Stimulated activated CD4-positive, alpha-beta T cell treated with anti-CD3 and anti-CD28 coated beads, TNF-alpha, amount 100 ng/mL, for 1 hour (primary cell): ENCODE results near the gene ARMCX2.
"Not testable (repeated sequence)": the region's sequence is repeated elsewhere in the genome, so short reads cannot be mapped to it uniquely, and the experiment has no call there.

Experiments
- DNase-seq, 3 donors: peaks; one replicate each; pipeline ENCODE4 v3.0.0-alpha.2; 2020; ENCODE audit warnings: low read depth in 3 of 3, low spot score in 1 of 3

ARMCX2 gene

DNA sequence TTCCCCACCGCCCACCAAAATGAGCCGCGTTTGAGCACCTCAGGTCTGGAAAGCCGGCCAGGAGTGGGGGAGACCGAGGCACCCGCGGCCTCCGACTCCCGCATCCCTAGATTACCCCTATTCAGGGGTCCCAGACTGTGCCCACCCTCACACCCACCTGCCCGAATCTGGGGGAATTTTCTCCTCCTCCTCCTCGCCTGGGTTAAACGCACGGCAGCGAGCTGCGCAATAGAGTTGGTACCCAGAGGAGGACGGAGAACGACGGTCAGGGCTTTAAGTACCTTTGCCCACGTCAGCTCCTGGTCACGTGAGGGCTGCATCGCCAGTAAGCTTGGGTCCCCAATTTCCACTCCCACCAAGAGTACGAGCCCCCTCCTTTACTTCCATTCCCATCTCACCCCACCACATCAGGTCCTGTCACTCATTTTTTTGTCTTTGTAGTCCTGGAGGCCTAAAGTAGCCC, at the start of gene ARMCX2:
TSS of gene ARMCX2 (minus strand) at position 250 of the 463 bp plus-strand sequence. CDS start 2,262 bp downstream, outside the sequence.
- DNase-seq: no peak

DNA sequence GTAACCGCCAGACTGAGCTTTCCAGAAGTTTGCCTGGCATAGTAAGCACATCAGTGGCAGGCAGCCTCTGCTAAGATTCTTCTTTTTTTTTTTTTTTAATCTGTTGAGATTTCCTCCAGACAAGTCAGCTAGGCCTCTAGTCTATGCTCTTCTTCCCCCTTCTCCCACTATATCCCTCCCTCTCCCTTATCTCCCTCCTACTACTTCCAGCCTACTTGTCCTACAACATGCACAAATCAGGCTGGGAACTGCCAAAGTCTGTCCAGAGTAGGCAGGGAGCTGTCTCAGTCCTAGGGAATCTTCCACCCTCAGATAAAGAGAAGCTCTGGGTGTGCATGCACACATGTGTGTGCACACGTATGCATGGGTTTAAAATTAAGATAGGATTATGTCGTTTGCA, 49.7 kb upstream of the ARMCX2 start:
- DNase-seq: no peak

DNA sequence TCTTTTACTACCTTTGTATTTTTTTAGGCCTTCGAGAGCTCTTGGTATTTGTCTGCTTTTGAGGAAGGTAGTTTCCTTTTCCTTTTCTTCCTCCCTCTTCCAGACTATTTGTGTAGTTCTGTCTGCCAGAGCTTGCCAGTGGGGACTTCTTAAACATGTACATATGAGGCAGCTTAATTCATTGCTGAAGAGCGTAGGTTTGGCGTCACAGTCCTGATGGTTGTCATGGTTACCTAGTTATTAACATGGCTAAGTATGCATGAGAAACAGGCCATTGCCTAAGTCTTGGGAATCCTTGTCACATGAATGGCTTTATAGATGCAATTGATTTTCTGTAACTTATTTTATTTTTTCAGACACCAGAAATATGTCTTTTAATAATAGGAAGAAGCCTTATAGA, 48.5 kb upstream of the ARMCX2 start:
- DNase-seq: no peak

DNA sequence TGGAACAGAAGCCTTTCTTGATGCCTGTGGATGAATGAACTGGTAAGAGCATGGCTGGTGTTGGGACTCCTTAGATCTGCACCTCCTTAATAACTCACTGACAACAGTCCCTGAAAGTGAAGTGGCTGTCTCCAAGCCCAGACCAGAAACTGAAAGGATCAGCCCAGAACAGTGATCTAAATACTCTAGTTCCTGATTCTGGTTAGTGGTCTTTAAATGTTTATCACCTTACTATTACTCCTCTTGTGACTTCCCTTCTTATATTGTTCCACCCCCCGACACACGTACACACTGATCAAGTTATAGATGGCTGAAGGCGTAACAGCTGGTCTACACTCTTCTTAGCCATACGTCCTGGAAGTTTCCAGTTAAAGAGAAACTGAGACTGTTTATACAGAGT, 33.8 kb upstream of the ARMCX2 start:
- DNase-seq: no peak

DNA sequence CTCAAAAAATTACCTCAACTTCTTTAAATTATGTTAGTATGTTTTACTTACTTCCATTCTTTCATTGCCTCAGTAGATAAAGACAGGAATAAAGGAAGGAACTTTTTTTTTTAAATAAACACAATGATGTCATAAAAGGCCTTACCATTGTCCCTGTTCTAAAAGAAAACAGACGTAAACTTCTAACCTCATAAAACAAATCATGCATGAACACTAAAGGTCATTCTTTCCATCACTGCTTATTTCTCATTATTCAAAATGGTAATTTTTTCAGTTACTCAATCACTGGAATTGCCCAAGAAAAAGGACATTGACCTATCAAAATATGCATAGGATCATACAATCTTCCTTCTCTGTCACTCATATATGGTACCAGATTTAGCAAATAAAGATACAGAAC, 32.2 kb upstream of the ARMCX2 start:
- DNase-seq: no peak

DNA sequence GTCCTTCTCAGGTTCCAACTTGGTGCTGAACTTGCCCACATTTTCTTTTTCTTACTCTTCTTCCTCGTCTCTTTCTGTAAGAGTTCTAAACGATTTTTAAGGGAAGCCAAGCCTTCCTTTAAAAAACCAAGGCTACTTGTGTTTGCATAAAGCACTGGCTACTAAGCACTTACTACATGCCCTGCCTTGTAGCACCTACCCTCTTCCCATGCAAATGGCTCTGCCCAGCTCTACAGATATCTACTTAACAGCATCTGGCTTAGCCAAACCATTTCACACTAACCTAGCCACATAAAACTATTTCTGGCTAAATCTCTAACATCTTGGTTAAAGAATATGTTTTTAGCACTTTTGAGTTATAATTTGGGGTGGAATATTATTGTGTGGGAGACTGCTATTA, 26.9 kb upstream of the ARMCX2 start:
- no peak for DNase-seq

DNA sequence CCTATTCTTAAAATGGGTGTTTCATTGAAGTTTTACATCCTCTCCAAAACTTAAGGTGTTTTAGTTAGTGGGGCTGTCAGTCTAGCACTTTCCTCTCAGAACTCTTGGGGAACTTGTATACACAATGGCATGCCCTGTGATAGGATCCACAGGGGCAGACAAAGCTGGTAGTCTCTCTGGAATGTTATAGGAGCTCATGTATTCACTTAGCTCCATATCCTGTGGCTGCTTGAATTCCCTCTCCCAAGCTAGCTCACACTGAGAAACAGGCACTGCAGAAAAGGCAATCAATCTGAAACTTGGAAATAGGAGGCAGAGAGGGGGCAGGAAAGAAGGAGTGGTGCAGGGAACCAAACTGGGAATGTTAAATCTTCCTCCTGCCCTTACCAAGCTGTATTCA, 26.3 kb upstream of the ARMCX2 start:
- DNase-seq: no peak

DNA sequence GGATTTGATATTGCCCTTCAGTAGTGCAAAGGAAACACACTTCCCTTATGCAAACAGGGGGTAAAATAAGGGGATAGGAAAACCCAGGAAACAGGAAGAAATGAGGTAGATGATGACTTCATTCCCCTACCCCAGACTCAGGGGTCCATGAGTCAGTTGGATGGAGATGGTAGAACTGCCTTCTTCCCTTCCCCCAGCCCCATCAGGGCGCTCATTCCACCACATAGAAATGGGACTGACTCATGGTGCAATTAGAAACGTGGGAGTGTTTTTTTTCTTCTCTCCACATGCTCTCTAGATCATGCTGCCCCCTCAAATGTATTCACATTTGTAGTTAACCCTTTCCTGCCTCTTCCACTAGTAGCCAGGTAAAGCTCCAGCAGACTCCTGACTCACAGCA, 23.1 kb upstream of the ARMCX2 start:
- no peak for DNase-seq

DNA sequence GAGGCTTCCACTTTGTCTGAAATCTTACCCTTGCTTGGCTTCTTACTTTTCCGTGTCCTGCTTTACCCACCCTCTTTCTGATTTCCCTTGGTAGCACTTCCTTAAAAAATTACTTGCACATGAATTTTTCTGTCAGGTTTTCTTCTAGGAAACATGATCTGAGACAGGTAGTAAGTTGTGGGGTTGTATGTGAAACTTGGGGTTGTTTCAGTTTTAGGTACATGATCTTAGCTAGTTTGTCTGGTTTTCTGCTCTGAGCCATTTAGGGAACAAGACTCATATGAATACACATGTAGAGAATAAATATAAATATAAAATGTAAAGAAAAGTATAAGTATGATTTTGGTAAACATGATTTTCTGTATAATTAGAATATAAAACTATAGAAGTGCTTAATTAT, 17.4 kb upstream of the ARMCX2 start:
- no peak for DNase-seq

DNA sequence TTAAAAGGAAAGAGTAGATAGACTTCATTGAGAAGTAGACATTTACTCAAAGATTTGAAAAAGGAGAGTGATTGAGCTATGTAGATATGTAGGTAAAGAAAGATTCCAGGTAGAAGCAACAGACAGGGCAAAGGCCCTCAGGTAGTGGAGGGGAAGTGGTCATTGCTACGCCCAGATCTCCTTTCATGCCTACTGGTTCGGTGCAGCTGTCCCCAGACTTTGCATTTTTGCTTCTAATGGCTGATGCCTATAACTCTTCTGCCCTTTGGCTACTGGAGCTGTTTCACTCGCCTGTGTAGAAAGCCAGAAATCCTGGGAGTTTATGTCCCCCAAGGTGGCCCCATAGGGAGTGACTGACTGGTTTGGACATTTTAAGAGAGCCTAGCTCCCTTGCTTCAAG, 16.9 kb upstream of the ARMCX2 start:
- no peak for DNase-seq

DNA sequence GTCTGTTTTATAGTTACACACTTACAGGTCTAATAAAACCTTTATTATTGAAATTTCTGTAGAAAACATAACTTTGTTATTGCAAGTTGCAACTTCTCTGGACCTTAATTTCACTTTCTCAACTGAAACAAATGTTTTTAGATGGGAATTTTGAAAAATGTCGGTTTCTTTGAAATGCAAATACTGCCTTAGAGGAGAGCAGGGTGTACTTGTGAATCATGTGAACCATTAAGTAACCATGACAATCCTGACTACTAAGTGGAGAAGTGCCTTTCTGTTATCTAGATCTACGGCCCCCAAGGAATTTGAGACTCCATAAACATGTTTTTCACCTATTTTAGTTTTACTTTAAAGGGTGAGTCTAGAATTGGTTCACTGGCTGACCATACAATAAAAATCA, 8.5 kb upstream of the ARMCX2 start:
- no peak for DNase-seq

DNA sequence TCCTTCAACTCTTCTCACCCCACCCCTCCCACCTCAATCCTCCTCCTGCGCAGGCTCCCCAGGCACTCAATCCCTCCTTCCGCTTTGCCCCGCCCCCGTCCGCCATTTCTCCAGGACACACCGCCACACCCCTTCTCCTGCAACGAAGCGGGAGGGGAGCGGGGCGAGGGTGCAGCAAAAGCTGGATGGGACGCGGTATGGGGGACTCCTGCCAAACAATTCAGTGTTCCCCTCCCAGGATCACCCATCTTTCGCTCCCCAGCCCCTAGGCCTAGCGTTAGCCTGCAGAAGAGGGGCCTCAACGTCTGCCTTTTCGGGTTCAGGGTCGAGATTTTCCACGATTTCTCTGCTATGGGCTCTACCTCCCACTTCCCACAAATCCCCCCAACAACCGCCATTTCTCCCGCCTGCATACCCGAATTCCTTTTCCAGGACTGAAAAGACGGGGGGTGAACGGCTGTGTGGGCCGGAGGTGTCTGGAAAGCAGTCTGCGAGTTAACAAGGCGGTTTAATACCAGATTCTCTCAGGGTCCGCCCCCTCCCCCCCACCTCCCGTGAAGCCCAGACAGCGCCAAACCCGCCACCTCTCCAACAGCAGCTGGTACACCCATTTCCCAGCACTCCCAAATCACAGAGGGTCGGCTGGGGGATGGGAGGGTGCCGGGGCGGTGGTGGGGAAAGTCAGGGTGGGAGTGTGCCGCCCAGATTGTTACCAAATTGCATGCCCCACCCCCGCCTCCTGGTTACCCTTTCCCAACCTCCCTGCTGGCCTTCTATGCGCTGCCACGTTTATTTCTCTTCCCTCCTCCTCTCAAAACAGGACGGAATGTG, 774 bp downstream of the ARMCX2 start:
- peak in 1 of 3 donors; percentile 45 for DNase-seq

DNA sequence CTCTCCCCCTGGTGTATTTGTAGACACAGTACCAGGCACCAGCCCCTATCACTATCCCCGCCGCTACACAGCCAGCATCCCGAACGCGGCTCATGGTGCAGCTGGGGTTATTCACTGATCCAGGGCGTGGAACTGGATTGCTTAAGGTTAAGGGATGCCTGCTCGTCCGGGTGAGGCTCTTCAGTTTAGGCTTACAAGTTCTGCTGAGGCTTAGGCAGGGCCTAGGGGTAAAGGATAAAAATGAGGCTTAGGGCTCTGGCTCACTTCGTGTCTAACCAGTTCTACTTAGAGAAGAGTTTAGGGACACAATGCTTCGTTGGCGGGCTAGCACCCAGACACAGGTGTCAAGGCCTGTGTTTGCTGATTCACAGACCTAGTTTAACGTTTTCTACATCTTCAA, 2.2 kb downstream of the ARMCX2 start:
- no peak for DNase-seq

DNA sequence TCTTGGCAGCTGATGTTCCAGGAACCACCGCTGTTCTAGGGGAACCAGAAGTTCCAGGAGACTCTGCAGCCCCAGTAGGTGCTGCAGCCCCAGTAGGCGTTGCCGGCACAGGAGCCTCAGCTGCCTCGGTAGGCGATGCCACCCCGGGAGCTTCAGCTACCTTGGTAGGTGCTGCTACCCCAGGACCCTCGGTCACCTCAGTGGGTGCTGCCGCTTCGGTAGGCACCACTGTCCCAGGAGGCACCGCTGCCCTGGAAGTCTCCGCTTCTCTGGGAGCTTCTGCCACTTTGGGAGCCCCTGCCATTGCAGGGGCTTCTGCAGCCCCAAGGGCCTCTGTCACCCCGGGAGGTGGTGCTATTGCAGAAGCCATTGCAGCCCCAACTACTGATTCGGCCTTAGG, 2.8 kb downstream of the ARMCX2 start:
- DNase-seq: no peak

DNA sequence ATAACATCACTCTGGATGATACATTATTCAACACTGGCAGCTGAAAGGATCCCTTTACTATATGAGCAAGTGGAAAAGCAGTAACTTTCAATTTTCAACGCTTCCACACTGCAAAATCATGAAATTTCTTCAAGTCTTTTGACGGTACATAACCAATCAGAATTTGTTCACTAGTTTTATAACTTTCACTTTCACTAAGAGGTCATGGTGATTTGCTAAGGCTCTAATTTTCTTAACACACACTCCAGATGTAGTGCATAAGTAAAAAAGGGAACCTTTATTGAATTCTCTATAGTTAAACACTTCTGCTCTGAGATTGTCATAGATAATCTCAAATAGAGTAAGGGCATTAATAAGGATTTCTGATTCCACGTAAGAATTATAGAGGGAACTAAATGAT, 4.1 kb downstream of the ARMCX2 start:
- DNase-seq: no peak

DNA sequence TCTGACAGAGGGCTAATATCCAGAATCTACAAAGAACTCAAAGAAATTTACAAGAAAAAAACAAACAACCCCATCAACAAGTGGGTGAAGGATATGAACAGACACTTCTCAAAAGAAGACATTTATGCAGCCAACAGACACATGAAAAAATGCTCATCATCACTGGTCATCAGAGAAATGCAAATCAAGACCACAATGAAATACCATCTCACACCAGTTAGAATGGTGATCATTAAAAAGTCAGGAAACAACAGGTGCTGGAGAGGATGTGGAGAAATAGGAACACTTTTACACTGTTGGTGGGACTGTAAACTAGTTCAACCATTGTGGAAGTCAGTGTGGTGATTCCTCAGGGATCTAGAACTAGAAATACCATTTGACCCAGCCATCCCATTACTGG, 11.9 kb downstream of the ARMCX2 start:
- not testable (repeated sequence) for DNase-seq

DNA sequence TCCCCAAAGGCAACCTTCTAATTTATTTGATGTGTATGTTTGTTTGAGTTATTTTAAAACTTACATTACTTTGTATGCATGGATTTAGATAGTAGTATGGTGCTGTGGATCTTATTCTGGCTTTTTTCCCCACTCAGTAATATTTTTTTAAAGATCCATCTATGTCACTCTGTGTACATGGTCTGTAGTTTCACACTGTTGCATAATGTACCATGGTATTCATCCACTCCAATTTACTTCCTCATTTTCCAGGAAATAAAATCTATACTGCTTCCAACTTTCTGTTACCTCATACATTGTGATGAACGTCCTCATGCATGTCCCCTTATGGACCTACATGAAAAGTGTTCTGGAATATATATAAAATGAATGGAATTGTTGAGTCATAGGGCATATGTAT, 17.6 kb downstream of the ARMCX2 start:
- no peak for DNase-seq

DNA sequence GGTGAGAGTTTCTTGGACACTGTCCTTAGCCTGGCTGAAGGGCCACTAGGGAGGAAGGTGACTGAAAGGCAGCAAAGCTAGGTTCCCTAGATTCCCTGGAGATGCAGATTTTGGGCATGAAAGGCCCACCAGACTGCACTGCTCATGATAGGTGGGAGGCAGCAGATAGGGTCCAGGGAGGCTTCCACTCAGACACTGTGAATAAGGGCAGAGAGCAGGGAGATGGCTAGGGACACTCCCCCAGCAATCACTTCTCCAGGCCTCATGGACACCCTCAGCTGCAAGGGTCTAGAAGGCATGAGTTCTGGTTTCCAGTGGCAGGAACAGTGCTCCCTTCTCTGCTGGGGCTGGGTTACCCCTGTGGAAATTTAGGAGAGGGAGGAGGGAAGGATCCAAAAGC, 20.1 kb downstream of the ARMCX2 start:
- DNase-seq: no peak

DNA sequence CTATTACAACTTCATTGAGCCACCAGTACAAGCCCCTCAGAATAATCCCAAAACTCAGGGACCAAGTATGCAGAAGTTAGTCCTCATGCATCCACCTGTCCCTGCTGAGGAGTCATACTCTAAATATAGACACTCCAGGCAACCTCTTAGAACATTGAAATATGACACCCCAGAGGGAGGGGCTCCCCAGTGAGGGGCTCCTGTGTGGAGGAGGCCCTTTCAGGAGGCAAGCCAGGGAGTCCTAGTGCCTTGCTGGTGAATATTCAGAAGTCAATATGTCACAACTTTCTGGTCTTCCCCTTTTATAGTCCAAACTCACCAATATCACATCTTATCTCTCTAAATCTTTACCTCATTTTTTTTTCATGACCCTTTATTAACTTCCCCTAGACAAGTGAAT, 40.3 kb downstream of the ARMCX2 start:
- DNase-seq: no peak

DNA sequence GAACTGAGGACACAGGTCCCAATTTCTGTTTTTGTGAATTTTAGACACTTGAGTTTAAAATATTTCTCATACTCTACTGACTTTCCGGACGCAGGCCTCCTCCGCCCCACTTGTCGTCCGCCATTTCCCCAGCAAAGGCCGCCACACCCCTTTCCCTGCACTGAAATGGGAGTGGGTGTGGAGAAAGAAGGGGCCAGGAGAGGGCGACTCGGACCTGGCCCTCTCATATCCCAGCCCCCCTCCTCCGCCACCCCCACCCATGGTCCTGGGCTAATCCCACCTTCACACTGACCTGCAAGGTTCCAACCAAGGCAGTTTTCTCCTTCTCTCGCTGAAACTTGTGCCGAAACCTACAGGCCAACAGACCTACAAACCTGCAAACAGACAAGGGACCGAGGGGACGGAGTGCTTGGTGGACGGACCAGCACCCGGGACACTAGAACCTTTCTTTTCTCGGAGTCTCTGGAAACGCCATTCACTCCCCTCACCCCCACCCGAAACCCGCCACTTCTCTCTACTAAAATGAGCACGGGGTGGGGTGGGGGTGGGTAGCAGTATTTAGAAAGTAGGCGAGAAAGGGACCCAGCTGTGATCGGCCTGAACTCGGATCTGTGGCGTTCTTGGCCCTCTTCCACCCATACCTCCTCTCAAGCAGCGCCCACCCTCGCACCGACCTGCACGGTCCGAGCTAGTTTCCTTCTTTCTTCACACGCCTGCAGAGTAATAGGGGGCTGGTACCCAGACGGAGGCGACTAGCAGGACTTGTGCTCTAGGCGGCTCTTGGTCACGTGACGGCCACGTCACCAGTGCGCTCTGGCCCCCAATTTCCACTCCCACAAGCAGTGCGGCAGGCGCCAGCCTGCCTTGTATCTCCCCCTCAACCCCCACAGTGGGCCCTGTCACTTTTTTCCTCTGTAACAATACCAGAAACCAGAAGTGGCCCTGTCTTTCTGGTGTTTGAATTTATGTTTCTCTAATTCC, 42.1 kb downstream of the ARMCX2 start, which contains the start of gene ARMCX6:
TSS of gene ARMCX6 (minus strand) at position 790 of the 981 bp plus-strand sequence. CDS start 1,380 bp downstream, outside the sequence.
- peak; percentile 29 to 49 (median 42) for DNase-seq

DNA sequence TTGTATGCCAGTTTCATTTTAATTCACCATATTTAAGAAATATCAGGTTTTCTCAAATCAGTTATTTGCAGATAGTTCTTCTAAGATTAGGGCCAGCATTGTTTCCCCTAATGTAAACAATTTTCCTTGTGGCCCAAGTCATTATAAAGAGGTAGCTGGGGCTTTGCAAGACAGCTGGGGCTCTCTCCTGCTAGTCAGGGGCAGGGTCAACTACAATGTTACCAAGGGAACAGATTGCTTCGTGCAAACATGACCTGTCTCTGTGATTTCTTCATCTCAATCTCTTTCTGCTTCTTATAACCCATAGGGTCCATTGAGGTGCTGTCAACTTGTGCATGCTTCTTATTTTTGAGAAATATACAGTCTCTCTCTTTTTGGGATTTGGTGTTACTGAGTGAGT, 53.9 kb downstream of the ARMCX2 start:
- DNase-seq: no peak
